DND-41 (cell line): ENCODE measurements around the gene GTF2F2.
"Not testable (repeated sequence)": the region's sequence is repeated elsewhere in the genome, so short reads cannot be mapped to it uniquely, and the experiment has no call there.

ENCODE experiments used
- ATAC-seq: fragments of 200-7000 bp; cut with Tn5 transposase; 3 replicates; pipeline ENCODE4 v1.9.1; 2021; ENCODE audit warnings: low read depth; ENCODE audit not compliant: insufficient read depth
- DNase-seq: peaks from one replicate; pipeline ENCODE4 v3.0.0-alpha.2; 2020
- H2AFZ ChIP-seq: 2 replicates; pipeline ENCODE4 v1.6.0; 2012; ENCODE audit warnings: low read depth, low read length
- H3K27ac ChIP-seq: 2 replicates; pipeline ENCODE4 v1.5.1; 2012; ENCODE audit warnings: low read length, inconsistent platforms
- H3K27me3 ChIP-seq: fragments of 200-600 bp; sonication (generic); 2 replicates; pipeline ENCODE4 v1.6.0; 2012; ENCODE audit warnings: low read length, mild to moderate bottlenecking, inconsistent platforms; ENCODE audit not compliant: insufficient read depth, poor library complexity
- H3K36me3 ChIP-seq: 2 replicates; pipeline ENCODE4 v1.5.1; 2012; ENCODE audit warnings: low read length, inconsistent platforms; ENCODE audit not compliant: insufficient read depth
- H3K4me1 ChIP-seq: 2 replicates; pipeline ENCODE4 v1.5.1; 2012; ENCODE audit warnings: mild to moderate bottlenecking, low read length; ENCODE audit not compliant: insufficient read depth
- H3K4me2 ChIP-seq: 2 replicates; pipeline ENCODE4 v1.6.0; 2012; ENCODE audit warnings: mild to moderate bottlenecking, moderate library complexity, low read length, inconsistent platforms; ENCODE audit not compliant: insufficient read depth
- H3K4me3 ChIP-seq, 2 experiments: fragments of 200-600 bp in 1 of 2; shearing (Covaris generic) in 1 of 2; 2 replicates each; pipeline ENCODE4 v1.5.1; 2012 to 2016; ENCODE audit warnings: inconsistent platforms in 2 of 2, low read length in 2 of 2, mild to moderate bottlenecking in 2 of 2, low read depth in 1 of 2, moderate library complexity in 1 of 2
- H3K79me2 ChIP-seq: 2 replicates; pipeline ENCODE4 v1.6.0; 2012; ENCODE audit warnings: low read length, inconsistent platforms; ENCODE audit not compliant: insufficient read depth
- H3K9ac ChIP-seq: 2 replicates; pipeline ENCODE4 v1.6.0; 2012; ENCODE audit warnings: low read depth, mild to moderate bottlenecking, inconsistent platforms, low read length, moderate library complexity
- H3K9me3 ChIP-seq: 2 replicates; pipeline ENCODE4 v1.5.1; 2012; ENCODE audit warnings: low read length, moderate library complexity, mild to moderate bottlenecking, inconsistent platforms; ENCODE audit not compliant: insufficient read depth, severe bottlenecking
- H4K20me1 ChIP-seq: 2 replicates; pipeline ENCODE4 v1.6.0; 2012; ENCODE audit warnings: low read length; ENCODE audit not compliant: insufficient read depth
- CTCF ChIP-seq: IDR thresholded peaks from 2 replicates; pipeline ENCODE4 v1.5.1; 2012; ENCODE audit warnings: borderline replicate concordance, low read length, moderate library complexity, mild to moderate bottlenecking; ENCODE audit not compliant: poor library complexity, severe bottlenecking; ENCODE audit errors: extremely low read depth
- EZH2 ChIP-seq: IDR thresholded peaks from 3 replicates; pipeline ENCODE4 v1.6.1; 2012; ENCODE audit warnings: borderline replicate concordance, low read depth, mild to moderate bottlenecking, moderate library complexity, low read length, inconsistent platforms; ENCODE audit not compliant: severe bottlenecking

The GTF2F2 gene

GRCh38 chr13:45242070-45242469 lies 121.8 kb downstream of the GTF2F2 start:
- H3K4me1 ChIP-seq: no peaks in the 10 kb centered on the region
- no peak overlapping the region for H3K9ac ChIP-seq
- H3K27ac ChIP-seq: no peak overlapping the region
- no peaks in the 10 kb centered on the region for H3K27me3 ChIP-seq
- H3K36me3 ChIP-seq: no peaks in the 10 kb centered on the region
- H4K20me1 ChIP-seq: no peaks in the 10 kb centered on the region
- no peaks in the 10 kb centered on the region for H3K9me3 ChIP-seq
- TF ChIP-seq EZH2 (no peak), CTCF (no peak)
- no peak overlapping the region for H3K4me2 ChIP-seq
- no peak for DNase-seq
- H3K79me2 ChIP-seq: no peaks in the 10 kb centered on the region
- H2AFZ ChIP-seq: no peak overlapping the region
- no peak overlapping the region for H3K4me3 ChIP-seq
- ATAC-seq: no peak

GRCh38 chr13:45242524-45242923 lies 122.2 kb downstream of the GTF2F2 start:
- no peak overlapping the region for H3K4me2 ChIP-seq
- no peak for ATAC-seq
- no peaks in the 10 kb centered on the region for H4K20me1 ChIP-seq
- H3K9ac ChIP-seq: no peak overlapping the region
- H3K4me3 ChIP-seq: no peak overlapping the region
- no peaks in the 10 kb centered on the region for H3K79me2 ChIP-seq
- TF ChIP-seq EZH2: no peak
- no peak for TF ChIP-seq CTCF
- H3K27me3 ChIP-seq: no peaks in the 10 kb centered on the region
- H2AFZ ChIP-seq: no peak overlapping the region
- no peaks in the 10 kb centered on the region for H3K9me3 ChIP-seq
- H3K4me1 ChIP-seq: no peaks in the 10 kb centered on the region
- DNase-seq: no peak
- H3K36me3 ChIP-seq: no peaks in the 10 kb centered on the region
- H3K27ac ChIP-seq: no peak overlapping the region

GRCh38 chr13:45243077-45243476 lies 122.8 kb downstream of the GTF2F2 start:
- H3K4me1 ChIP-seq: no peaks in the 10 kb centered on the region
- no peaks in the 10 kb centered on the region for H3K27me3 ChIP-seq
- ATAC-seq (no peak), DNase-seq (no peak)
- H3K4me3 ChIP-seq: no peak overlapping the region
- H3K36me3 ChIP-seq: no peaks in the 10 kb centered on the region
- H3K79me2 ChIP-seq: no peaks in the 10 kb centered on the region
- no peak overlapping the region for H3K4me2 ChIP-seq
- H3K27ac ChIP-seq: no peak overlapping the region
- H3K9ac ChIP-seq: no peak overlapping the region
- TF ChIP-seq CTCF (no peak), EZH2 (no peak)
- H3K9me3 ChIP-seq: no peaks in the 10 kb centered on the region
- H2AFZ ChIP-seq: no peak overlapping the region
- no peaks in the 10 kb centered on the region for H4K20me1 ChIP-seq

GRCh38 chr13:45244736-45245135 lies 124.4 kb downstream of the GTF2F2 start:
- H3K4me3 ChIP-seq, H3K27ac ChIP-seq, H2AFZ ChIP-seq, H4K20me1 ChIP-seq, H3K27me3 ChIP-seq, H3K36me3 ChIP-seq, H3K9me3 ChIP-seq, H3K79me2 ChIP-seq, H3K4me1 ChIP-seq, H3K4me2 ChIP-seq, DNase-seq, ATAC-seq, H3K9ac ChIP-seq: not testable (repeated sequence)
